HG02763 (cell line): ENCODE data around the gene RNF220.

Source experiments
- ATAC-seq: cut with Tn5 transposase; IDR thresholded peaks from one replicate; pipeline ENCODE4 v1.9.1; 2021; ENCODE audit warnings: mild to moderate bottlenecking, moderate library complexity; ENCODE audit not compliant: unreplicated experiment

Gene RNF220

DNA sequence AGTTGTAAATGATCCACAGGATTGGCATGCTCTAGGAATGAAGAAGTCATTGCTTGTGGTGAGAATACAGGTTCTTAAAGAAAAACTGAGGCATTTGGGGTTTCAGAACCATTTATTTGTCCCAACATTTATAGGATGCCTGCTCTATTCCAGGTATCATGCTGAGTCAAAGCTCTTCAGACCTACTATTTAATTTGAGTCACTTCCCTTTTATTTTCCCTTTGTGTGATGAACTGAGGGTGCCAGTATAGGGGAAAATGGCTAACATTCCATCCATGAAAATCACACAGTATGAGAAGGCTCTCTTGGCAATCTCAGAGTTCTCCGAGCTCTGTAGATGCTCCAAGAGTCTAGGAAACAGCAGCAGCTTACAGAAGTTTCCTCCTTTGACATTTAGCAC is 110.4 kb downstream of the RNF220 start:
- no peak for ATAC-seq

DNA sequence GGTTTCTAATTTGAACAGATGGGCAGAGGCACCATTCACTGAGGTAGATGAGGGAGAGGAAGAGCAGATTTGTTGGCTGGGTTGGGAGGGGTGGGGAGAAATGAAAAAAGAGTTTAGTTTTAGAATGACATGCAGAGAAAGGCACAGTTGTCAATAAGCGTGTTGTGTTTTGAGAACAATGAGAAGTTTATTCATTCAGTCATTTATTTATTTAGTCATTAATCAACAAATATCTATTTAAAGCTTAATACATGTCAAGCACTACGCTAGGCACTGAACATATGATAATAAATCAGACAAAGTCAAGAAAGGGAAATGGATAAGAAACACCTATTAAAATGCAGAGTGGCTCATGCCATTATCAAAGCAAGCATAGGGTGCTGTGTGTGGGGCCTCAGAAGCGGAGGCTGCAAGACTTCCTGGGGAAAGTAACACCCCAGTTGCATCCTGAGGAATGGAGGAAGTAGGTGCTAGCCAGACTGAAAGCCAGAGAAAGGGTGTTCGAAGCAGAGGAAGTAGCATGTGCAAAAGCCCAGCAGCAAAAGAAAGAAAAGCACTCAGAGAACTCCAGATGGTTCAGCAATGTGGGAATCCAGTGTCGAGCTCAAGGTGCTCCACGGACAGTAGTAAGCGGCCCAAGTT is 114.1 kb downstream of the RNF220 start:
- ATAC-seq = no peak

DNA sequence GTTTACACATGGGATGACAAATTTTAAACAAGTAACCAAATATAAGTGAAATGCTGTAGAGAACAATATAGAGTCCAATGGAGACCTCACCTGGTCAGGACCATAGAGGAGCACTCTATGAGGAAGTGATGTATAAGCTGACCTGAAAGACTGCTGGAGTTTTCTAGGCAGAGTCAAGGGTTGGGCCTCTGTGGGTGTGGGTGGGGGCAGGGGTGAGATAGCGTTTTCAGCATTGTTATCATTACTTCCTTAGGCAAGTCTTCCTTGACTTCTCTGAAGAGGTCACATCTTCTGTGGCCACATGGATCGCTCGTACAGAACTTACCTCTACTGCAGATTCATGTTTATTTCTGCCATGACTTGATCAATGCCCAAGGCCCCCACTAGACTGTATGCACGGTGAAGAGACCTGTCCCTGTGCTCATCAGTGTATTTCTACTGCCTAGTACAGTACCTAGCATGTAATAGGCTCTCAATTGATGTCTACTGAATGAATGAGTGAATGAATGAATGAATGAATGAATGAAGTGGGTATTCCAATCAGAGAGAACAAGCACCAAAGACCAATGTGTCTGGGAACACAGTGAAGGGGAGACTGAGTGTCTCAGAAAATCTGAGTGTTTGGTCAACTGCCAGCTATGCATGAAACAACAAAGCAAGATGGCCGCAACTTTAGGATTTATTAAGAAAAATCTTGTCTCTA is 116.5 kb downstream of the RNF220 start:
- ATAC-seq = no peak

DNA sequence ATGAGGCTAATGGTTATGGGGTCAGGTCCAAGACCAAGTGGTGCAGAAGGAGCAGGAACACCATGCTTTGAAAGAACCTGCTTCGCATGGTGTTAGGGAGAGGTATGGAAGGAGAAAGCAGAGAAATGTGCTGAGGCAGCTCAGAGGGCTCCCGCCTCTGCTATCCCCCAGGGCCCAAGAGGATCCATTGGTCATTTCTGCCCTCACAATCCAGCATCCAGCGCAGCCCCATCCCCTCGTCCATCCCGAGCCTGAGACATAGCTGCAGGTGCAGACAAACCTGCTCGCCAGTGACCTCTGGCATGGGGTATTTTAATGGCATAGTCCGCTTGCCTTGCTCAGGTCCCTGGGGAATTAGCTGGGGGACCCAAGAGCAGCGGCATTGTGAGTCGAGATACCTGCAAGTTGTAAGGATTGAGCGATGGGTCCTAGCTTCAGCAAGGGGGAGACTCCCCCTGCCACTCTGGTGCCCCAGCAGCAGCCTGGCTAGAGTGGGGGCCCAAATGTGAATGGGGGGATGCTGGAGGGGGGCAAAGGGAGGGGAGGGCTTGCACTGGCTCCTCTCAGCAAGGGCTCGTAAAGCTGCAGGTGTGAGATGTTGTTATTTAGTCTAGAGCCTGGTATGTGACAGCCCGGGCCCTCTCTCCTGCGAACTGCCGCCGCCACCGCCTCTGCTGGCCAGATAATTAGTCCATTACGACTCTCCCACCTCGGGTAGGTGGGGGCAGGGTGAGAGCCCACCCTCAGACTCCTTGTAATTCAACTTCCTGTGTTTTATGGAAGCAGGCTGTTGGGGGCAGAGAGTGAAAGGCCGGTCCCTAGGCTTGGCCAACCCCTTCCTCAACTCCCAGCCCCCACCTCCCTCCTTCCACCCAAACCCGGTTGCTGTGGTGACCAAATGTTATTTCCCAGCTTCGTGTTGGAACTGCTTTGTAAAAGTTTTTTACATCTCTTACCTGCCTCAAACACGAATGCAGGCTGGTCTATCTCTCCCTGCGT is 118.8 kb downstream of the RNF220 start:
- ATAC-seq = no peak

DNA sequence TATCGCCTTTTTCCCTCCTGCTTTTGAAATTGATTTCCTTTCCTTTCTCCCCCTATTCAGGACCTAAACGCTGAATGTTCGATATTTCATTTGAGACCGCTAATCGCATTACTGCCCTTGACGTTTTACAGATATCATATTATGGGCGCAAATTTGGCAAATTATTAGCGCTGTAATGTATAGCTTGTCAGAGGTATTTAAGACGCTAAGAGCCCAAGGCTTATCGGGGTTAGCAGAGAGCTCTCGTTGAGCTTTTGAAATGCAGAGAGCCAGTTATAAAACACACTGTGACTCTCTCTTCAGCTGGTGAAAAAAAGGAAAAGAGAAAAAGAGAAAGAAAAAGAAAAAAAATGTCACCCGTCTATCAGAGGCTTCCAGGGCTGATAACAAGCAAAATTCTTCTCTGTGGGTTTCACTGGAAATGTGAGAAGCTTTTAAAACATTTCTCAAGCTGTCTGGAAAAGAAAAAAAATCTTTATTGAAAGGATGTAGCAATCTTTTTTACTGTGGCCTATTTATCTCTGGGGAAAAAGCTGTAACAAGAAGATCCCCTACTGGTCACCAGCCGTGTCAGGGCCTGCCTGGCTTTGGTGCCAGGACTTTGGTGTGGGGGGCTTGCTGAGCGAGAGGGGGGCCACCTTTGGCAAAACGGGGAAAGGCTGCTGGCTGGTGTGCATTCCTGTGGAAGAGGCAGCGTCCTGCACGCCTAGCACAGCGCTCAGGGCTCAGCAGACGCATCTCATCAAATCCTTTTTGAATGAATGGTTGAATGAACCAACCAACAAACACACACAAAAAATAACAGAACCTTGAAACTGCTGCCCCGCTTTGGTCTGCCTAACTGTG is 119.8 kb downstream of the RNF220 start:
- no peak for ATAC-seq

DNA sequence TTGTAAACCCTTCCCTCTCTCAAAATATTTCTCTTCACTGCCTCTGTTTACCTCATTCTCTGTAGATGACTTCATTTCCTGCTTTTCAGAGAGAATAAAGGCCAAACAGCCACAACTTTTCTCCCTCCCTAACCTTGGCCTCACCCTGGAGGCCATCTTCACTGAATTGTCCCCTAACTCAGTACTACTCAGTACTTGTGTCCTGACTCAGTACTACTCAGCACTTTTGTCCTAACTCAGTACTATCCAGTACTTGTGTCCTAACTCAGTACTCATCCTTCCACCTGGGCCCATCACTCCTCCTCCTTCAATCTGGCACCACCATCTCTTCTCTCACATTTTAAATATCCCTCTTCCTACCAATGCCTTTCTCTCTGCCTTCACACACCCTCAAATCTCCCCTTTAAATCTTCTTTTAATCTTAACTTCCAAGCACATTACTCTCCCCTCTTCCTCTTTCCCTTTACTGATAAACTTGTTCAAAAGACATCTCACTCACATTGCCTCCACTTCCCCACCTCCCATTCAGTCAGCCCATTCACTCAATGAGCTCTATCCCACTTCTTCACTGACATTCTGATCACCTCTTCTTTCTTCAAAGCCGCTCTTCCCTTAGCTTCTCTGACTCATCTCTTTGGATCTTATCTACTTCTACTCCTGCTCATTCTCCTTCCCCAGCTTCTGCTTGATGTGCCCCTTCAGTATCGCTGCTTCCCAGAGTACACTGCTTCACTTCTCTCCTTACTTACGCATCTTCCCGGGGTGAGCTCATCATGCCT is 121.4 kb downstream of the RNF220 start:
- ATAC-seq = no peak

DNA sequence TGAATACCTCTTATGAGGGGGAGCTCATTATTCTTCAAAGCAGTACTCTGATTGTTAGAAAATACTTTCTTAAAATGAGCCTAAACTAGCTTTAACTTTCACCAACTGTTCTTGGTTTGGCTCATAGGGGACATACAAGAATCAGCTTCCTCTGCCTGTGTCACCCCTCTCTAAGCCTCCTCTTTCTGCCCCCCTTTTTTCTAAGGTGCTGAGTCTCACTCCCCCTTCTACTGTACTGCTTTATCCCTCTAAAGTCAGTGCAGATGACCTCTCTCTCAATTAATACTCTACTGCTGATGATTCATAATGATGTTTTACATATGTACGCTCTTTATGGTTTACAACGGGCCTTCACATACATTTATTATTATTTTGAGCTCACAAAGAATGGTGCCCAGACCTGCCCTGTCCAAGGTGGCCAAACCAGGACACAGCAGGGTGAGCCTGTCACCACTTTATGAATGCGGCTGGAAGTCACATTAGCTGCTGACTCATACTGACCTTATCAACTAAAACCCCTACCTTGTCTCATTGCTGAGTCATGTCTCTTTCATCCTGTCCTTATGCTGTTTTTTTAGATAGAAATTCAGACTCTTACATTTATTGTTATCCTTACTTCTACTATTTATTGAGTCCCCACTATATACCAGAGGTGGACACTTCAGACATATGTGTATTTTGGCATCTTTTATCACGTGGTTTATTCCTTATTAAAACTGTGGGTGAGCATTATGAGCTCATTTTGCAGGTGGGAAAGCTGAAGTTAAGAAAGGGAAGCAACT is 126.9 kb downstream of the RNF220 start:
- no peak for ATAC-seq

DNA sequence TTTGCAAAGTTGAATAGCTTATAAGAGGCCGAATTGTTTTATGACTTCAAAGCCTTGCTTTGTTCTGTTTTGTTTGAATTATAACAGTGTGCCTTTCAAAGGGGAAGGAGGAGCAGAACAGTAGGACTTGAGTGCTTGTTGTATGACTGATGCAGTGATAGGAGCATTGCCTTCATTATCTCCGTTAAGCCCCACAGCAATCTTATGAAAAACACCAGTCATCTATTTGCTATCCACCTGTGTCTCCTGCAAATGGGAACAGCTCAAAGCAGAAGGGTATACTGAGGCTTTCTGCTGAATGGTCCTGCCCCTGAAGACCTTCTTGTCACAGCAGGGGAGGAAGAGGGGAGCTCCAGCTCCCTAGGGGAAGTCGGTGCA is 127.5 kb downstream of the RNF220 start:
- ATAC-seq = no peak

DNA sequence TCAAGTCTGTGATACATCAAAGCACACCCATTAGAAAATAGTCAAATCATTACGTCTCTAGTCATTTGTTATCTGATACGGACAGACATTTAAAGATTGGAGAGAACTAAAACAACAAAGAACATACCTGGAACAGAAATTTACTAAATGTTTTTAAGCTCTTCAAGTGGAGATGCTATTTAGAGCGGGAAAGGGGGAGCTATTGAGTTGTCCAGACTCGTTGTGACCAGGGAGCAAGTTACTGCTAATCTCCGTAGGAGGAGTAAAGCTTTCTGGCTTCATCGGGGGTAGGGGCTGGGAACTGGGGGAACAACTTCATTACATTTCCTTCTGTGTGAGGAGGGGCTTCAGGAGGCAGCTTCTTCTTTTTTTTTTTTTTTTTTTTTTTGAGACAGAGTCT is 129.7 kb downstream of the RNF220 start:
- ATAC-seq = no peak

DNA sequence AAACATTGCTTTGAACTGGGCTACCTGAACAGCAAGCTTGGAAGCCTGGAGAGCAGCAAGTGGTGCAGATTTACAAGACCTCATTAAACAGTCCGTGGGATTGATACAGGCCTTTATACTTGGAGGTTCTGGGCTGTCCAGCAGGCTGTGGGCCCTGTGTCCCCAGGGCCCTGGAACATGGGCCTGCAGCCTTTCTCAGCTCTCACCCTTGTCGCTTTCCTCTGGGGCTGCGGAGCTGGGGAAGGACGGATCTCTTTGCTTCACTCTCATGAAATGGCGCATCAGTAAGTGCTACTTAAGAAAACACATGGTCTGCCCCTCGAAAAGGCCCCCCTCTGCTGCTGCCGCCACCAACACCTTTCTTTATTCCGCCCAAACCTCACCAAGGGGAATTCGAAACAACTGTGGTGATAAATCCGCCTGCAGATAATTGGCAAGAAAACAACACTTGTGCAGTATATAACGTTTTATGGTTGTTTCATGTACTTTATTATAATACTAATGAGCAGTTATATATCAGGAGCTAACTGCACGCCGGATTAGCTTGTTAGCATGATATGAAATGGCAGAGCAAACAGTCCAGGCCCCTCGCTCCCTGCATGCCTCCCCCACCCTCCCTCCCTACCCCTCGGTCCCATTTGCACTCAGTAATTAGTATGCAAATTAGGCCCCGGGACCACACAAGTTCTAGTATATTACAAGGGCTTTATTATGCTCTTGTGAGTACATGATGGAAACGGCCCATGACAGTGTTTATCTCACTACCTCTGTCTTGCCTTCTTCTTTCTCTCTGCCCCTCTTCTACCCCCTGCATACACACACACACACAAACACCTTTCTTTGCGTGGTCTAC is 131.5 kb downstream of the RNF220 start:
- ATAC-seq = no peak

DNA sequence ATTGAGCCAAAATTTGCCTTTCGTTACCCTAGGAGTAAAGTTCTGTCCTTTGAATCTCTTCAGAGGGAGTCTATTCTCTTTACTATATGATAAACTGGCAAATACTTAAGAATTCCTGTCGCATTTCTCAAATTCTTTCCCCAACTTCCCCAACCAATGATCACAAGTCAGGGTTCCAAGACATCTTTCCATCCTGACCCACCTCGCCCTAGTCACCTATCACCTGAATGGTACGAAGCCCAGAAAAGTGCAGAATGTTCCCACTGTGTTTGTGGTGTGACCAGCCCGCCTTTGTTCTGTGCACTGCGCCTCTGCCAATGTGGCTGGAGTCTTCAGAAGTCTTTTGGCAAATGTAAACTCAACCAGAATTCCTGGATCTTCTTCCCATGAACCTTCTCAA is 132.5 kb downstream of the RNF220 start:
- no peak for ATAC-seq

DNA sequence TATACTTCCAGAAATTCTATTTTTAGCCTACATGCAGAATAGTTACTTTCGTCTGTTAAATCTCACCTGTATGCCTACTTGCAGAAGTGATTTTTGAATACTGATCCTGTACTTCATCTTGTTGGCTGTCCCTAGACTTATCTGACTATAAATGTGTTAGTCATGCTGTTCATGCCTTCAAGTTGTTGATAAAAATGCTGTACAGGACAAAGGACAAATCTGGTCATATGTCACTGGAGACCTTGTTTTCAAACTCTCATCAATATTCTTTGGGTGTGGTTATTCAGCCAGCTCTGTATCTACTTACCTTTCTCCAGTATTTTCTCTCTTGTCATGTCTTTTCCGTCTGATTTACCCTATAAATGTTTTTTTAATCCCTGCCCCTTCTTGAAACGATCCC is 132.9 kb downstream of the RNF220 start:
- ATAC-seq = no peak

DNA sequence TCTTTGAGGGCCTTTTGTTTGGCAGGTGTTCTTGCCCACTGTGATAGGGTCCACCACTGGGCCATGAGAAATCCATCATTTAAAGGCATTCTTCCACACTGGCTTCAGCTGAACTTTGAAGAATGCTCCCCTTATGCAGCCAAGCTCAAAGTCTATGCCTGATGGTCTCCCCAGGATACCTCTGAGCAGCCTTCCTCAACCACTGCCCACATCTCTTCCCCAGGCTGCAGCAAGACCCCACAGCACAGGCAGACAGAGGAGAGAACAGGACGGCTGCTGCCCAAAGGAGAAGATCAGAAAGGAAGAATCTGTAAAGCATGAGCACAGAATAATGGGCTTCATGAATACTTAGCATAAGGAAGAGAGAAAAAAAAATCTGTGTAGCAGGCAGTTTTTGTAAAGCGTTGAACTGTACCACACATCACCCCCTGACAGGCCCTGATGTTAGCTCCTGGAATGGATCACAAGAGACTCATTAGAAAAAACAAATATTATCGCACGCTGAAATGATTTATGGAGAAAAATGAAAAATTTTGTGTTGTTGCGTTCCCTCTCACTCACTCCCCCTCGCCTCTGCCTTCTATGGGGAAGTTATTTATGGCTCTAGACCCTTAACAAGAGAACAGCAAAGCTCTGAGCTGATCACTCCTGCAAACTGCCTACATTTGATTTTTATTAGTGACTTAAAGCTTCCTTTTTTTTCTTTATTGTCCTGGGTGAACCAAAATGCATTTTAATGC is 135.1 kb downstream of the RNF220 start:
- no peak for ATAC-seq

DNA sequence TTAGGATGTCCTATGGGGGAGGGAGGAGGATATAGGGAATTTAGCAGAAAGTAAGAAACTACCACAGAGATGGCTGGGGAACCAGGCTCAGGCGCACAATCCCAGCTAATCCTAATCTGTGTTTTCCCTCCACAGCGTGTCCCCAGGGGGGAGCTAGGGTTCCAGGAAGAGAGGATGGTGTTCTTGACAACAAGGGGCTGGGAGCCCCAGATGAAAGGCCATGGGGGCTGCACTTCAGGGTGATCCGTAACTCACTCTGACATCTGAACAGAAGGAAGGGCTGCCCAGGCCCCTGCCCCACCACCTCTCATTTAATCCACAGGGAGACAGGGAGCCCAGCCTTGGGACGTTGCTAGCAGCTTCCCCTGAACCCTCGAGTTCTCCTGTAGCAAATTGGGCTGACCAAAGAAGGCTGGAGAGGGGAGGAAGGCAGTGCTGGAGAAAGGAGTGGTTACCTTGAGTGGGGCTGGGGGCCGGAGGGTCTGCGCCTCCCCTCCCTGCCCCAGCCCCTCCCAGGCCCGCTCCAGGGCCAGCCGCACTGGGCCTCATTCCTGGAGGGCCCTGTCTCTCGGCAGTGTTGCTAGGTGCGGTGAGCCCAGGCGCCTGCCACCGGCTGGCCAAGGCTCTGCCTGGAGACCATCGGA is 137.5 kb downstream of the RNF220 start:
- ATAC-seq = no peak

DNA sequence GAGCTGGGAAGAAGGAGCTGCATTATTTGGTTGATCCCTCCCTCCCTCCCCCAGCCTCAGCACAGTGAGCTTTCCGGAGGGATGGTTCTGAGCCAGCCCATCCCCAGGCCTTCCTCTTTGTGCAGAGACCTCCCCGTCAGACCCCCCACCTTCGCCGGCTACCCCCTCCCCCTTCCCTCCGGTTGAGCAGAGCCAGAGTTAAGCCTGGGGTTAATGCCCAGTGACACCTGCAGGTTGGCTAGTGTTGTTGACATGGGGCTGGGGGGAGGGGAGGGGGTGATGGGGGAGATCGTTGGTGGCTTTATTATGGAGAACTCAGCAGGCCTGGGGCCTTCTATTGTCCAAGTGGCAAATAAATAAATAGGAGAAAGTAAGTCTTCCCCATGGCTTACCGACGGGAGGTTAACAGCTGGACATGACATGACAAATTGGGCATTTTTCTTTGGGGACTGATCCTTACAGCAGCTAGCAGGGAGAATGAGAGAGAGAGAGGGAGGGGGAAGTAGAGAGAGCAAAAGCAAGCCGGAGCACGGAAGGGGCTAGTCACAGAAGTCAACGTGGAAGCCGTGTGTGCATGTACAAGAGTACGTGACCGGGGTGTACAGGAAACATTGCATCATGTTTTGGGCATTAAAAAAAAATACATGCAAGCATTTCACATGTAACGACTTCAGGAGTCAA is 138.1 kb downstream of the RNF220 start:
- no peak for ATAC-seq

DNA sequence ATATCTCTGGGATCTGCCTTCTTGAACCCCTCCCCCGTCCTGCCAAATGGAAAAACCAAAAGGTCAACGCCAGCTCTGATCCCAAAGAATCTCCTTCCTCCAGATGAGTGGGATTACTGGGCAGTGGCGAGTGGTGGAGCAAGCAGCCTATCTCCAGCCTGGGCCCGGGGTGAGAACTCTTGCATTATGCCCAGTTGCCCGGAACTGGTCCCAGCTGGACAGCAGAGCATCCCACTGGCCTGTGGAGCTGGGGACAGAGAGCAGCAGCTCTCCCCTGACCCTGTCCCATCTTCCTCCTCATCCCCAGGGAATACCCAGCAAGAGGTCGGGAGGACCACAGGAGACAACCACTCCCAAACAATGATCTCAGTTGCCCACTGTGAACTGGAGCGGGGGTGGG is 138.7 kb downstream of the RNF220 start:
- ATAC-seq = no peak

DNA sequence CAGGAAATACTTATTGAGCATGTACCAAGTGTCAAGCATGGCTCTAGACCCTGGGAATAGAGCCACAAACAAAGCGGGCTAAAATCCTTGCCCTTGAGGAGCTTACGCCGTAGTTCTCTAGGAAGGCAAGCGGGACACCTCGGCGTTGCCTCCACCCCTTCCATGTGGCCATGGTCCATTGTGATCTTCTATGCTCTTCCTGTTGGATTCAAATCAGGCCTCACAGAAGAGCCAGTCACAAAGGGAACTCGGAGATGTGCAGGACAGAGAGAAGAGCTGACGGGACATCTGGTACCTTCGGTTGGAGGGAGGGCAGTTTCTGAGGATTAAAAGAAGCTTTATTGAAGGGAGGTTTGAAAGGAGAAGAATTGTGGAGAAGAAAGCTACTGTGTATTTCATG is 139.9 kb downstream of the RNF220 start:
- ATAC-seq = no peak
